ENCODE results near the gene KLHL11.

Gene KLHL11

GRCh38 chr17:41864836-41865595 is at the start of gene KLHL11:
TSS of gene KLHL11 (minus strand) at chr17:41865423. CDS start at chr17:41865370, 53 bp downstream.
- peak; percentile 89 for DNase-seq

- DNase-seq = no peak
These were observed 49.8 kb upstream of the KLHL11 start for GRCh38 chr17:41915020-41915419.

- no peak for DNase-seq
These were observed 49.1 kb upstream of the KLHL11 start for GRCh38 chr17:41914358-41914766.

GRCh38 chr17:41913798-41914197 is 48.6 kb upstream of the KLHL11 start:
- DNase-seq = no peak

- DNase-seq = no peak
These were observed 47.7 kb upstream of the KLHL11 start for GRCh38 chr17:41912925-41913324.

GRCh38 chr17:41910701-41911391 is 45.6 kb upstream of the KLHL11 start:
- DNase-seq = no peak

GRCh38 chr17:41909088-41909487 is 43.9 kb upstream of the KLHL11 start:
- DNase-seq = no peak

GRCh38 chr17:41907633-41908539 is 42.7 kb upstream of the KLHL11 start:
- no peak for DNase-seq

GRCh38 chr17:41907185-41907556 is 41.9 kb upstream of the KLHL11 start:
- DNase-seq = no peak

GRCh38 chr17:41906465-41907184 is 41.4 kb upstream of the KLHL11 start:
- no peak for DNase-seq

- DNase-seq = no peak
These were observed 39.9 kb upstream of the KLHL11 start for GRCh38 chr17:41905172-41905571.

- no peak for DNase-seq
These were observed 39.1 kb upstream of the KLHL11 start for GRCh38 chr17:41904242-41904841.

- no peak for DNase-seq
These were observed 36.4 kb upstream of the KLHL11 start for GRCh38 chr17:41901646-41902045.

- no peak for DNase-seq
These were observed 31.5 kb upstream of the KLHL11 start for GRCh38 chr17:41896726-41897125.

GRCh38 chr17:41895617-41896016 is 30.4 kb upstream of the KLHL11 start:
- no peak for DNase-seq

- no peak for DNase-seq
These were observed 29.6 kb upstream of the KLHL11 start for GRCh38 chr17:41894791-41895331.

- DNase-seq = no peak
These were observed 28.2 kb upstream of the KLHL11 start for GRCh38 chr17:41893384-41893783.

- DNase-seq = no peak
These were observed 26.8 kb upstream of the KLHL11 start for GRCh38 chr17:41892021-41892376.

GRCh38 chr17:41891135-41892020 is 26.2 kb upstream of the KLHL11 start:
- DNase-seq = no peak

- DNase-seq = no peak
These were observed 23.2 kb upstream of the KLHL11 start for GRCh38 chr17:41888332-41888965.

- DNase-seq = no peak
These were observed 20.5 kb upstream of the KLHL11 start for GRCh38 chr17:41885733-41886132.
